OCI-LY1 (cell line): ENCODE measurements around the gene RNF166.

Experiments
- EZH2 ChIP-seq: fragments of 200-600 bp; sonication (generic), shearing (Covaris generic); IDR thresholded peaks from 2 replicates; pipeline ENCODE4 v1.8.0; 2017; ENCODE audit warnings: borderline replicate concordance, mixed run types, mild to moderate bottlenecking, antibody characterized with exemption, low read length, moderate library complexity, mixed read lengths
- TF ChIP-seq, protein P1 (sequence below): fragments of 200-600 bp; sonication (generic), shearing (Covaris generic); IDR thresholded peaks from 2 replicates; pipeline ENCODE4 v1.5.1; 2017; ENCODE audit warnings: mild to moderate bottlenecking, antibody characterized with exemption, low read length, moderate library complexity, mixed read lengths

DNA sequence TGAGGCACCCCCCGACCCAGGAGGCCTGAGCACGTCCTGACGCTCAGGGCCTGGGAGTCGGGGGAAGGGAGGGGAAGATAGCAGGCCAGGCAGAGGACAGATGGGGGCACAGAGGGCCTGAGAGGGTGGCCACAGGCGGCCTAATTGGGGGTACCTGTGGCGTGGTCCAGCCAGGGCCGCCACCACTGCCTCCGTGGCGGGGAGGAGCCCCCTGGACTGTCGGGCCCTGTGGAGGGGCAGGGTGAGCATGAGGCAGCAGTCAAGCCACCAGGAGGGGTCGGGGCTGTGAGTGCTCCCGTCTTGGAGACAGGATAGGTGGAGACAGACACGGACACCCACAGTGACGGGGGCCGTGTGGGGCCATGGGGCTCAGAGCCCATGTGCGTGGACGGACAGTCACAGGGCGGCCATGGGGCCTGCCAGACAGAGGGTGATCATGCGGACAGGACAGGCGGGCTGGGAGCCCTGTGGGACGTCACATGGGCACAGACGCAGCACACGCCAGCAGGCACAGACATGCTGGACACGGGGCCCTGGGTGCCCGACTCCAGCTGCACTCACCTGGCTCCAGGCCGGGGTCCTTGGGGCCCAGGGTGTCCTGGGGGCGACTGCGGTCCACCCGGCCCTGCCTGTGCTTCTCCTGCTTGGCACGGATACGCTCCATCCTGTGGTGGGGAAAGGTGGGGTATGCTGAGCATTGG lies 18.8 kb upstream of the RNF166 start:
- TF ChIP-seq, protein P1, sequence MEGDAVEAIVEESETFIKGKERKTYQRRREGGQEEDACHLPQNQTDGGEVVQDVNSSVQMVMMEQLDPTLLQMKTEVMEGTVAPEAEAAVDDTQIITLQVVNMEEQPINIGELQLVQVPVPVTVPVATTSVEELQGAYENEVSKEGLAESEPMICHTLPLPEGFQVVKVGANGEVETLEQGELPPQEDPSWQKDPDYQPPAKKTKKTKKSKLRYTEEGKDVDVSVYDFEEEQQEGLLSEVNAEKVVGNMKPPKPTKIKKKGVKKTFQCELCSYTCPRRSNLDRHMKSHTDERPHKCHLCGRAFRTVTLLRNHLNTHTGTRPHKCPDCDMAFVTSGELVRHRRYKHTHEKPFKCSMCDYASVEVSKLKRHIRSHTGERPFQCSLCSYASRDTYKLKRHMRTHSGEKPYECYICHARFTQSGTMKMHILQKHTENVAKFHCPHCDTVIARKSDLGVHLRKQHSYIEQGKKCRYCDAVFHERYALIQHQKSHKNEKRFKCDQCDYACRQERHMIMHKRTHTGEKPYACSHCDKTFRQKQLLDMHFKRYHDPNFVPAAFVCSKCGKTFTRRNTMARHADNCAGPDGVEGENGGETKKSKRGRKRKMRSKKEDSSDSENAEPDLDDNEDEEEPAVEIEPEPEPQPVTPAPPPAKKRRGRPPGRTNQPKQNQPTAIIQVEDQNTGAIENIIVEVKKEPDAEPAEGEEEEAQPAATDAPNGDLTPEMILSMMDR, result no peak
- TF ChIP-seq EZH2, result no peak
